Astrocyte of the cerebellum (primary cell): ENCODE data around the gene RHOBTB3.

Source experiments
- DNase-seq: peaks from one replicate; pipeline ENCODE4 v3.0.0-alpha.2; 2011; ENCODE audit warnings: low read depth
- H3K4me3 ChIP-seq: 2 replicates; pipeline ENCODE4 v1.5.1; 2011; ENCODE audit warnings: mild to moderate bottlenecking, low read depth, low read length, moderate library complexity
- in situ Hi-C: cut with HindIII; loops from 2 replicates; pipeline ENCODE4 v1.10.0; 2017; ENCODE audit warnings: low sequenced_read_pairs
- TF ChIP-seq, protein P1 (sequence below): IDR thresholded peaks from 2 replicates; pipeline ENCODE4 v1.5.1; 2012; ENCODE audit warnings: low read length, low read depth, moderate library complexity, mild to moderate bottlenecking; ENCODE audit errors: missing control alignments

The RHOBTB3 gene

DNA sequence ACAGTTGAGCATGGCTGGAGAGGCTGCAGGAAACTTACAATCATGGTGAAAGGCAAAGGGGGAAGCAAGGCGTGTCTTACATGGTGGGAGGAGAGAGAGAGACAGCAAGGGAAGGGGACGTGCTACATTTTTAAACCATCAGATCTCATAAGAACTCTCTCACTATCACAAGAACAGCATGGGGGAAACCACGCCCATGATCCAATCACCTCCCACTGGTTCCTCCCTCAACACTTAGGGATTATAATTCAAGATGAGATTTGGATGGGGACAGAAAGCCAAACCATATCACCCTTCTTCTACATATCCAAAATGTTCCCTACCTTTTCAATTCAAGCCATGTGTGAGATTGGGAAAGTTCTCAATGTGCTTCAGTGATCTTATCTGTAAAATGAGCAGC lies 114.3 kb downstream of the RHOBTB3 start:
- DNase-seq: no peak
- TF ChIP-seq, protein P1, sequence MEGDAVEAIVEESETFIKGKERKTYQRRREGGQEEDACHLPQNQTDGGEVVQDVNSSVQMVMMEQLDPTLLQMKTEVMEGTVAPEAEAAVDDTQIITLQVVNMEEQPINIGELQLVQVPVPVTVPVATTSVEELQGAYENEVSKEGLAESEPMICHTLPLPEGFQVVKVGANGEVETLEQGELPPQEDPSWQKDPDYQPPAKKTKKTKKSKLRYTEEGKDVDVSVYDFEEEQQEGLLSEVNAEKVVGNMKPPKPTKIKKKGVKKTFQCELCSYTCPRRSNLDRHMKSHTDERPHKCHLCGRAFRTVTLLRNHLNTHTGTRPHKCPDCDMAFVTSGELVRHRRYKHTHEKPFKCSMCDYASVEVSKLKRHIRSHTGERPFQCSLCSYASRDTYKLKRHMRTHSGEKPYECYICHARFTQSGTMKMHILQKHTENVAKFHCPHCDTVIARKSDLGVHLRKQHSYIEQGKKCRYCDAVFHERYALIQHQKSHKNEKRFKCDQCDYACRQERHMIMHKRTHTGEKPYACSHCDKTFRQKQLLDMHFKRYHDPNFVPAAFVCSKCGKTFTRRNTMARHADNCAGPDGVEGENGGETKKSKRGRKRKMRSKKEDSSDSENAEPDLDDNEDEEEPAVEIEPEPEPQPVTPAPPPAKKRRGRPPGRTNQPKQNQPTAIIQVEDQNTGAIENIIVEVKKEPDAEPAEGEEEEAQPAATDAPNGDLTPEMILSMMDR: no peak
- no peak overlapping the region for H3K4me3 ChIP-seq
- in situ Hi-C loops: no loop called here
